CD14-positive monocyte (primary cell): Measurements from ENCODE around the gene SEPTIN5. TPM values are rescaled to one million over a fixed set of nuclear protein-coding genes. Genes with fewer than 3 reads are reported as not detected.

ENCODE experiments used
- DNase-seq, 3 donors: peaks; one replicate each; pipeline ENCODE4 v3.0.0-alpha.2; 2011 to 2022
- H2AFZ ChIP-seq: 2 replicates; pipeline ENCODE4 v1.6.0; 2012; ENCODE audit warnings: mild to moderate bottlenecking, low read depth, low read length, inconsistent platforms; ENCODE audit not compliant: insufficient read depth, poor library complexity, severe bottlenecking
- H3K27ac ChIP-seq, 2 donors: 1 replicate in 1 of 2; 2 replicates in 1 of 2; pipeline ENCODE4 v1.5.1; 2012 to 2013; ENCODE audit warnings: low read length in 2 of 2, control low read depth in 1 of 2, inconsistent platforms in 1 of 2, low read depth in 1 of 2, mild to moderate bottlenecking in 1 of 2
- H3K27me3 ChIP-seq, 2 donors: one replicate each; pipeline versions ENCODE4 v1.6.0 to v1.6.1; 2011 to 2013; ENCODE audit warnings: low read length in 2 of 2; ENCODE audit not compliant: control insufficient read depth in 2 of 2, insufficient read depth in 2 of 2
- H3K36me3 ChIP-seq, 2 donors: replicated peaks in 1 of 2; 1 replicate in 1 of 2; 2 replicates in 1 of 2; pipeline versions ENCODE4 v1.5.1 to v1.6.1; 2012 to 2013; ENCODE audit warnings: low read length in 2 of 2, control low read depth in 1 of 2, inconsistent platforms in 1 of 2, mild to moderate bottlenecking in 1 of 2; ENCODE audit not compliant: insufficient read depth in 2 of 2, control insufficient read depth in 1 of 2
- H3K4me1 ChIP-seq, 2 donors: 1 replicate in 1 of 2; 2 replicates in 1 of 2; pipeline versions ENCODE4 v1.5.1 to v1.6.1; 2012 to 2013; ENCODE audit warnings: low read length in 2 of 2, control low read depth in 1 of 2, inconsistent platforms in 1 of 2, mild to moderate bottlenecking in 1 of 2, moderate library complexity in 1 of 2; ENCODE audit not compliant: insufficient read depth in 2 of 2, control insufficient read depth in 1 of 2
- H3K4me2 ChIP-seq: replicated peaks from 2 replicates; pipeline ENCODE3; 2012; ENCODE audit warnings: low read length, moderate library complexity, mild to moderate bottlenecking; ENCODE audit not compliant: poor library complexity, severe bottlenecking; ENCODE audit errors: extremely low read depth
- H3K4me3 ChIP-seq, 3 experiments: fragments of 200-600 bp in 1 of 3; sonication (generic) in 1 of 3; replicated peaks in 1 of 3; 1 replicate in 2 of 3; 2 replicates in 1 of 3; pipeline ENCODE4 v1.5.1; 2011 to 2013; ENCODE audit warnings: low read length in 3 of 3, mild to moderate bottlenecking in 3 of 3, control low read depth in 2 of 3, low read depth in 2 of 3, inconsistent platforms in 1 of 3, moderate library complexity in 1 of 3
- H3K79me2 ChIP-seq: 2 replicates; pipeline ENCODE4 v1.6.0; 2012; ENCODE audit warnings: mild to moderate bottlenecking, control low read depth, inconsistent platforms, low read length, moderate library complexity; ENCODE audit not compliant: insufficient read depth
- H3K9ac ChIP-seq: 2 replicates; pipeline ENCODE4 v1.6.0; 2017; ENCODE audit warnings: low read length, mild to moderate bottlenecking; ENCODE audit not compliant: insufficient read depth, poor library complexity, severe bottlenecking
- H3K9me3 ChIP-seq, 2 donors: replicated peaks in 1 of 2; 1 replicate in 1 of 2; 2 replicates in 1 of 2; pipeline versions ENCODE4 v1.5.1 to v1.6.1; 2012 to 2013; ENCODE audit warnings: low read length in 2 of 2, control low read depth in 1 of 2; ENCODE audit not compliant: control insufficient read depth in 1 of 2, insufficient read depth in 1 of 2
- H4K20me1 ChIP-seq: 2 replicates; pipeline ENCODE4 v1.6.0; 2012; ENCODE audit warnings: mild to moderate bottlenecking, low read length, control low read depth, moderate library complexity; ENCODE audit not compliant: insufficient read depth
- H3K27ac Mint-ChIP-seq, 7 donors: one replicate each; pipeline ENCODE4 v1.8.0; 2020; ENCODE audit warnings: mild to moderate bottlenecking in 7 of 7, mixed read lengths in 7 of 7, moderate library complexity in 6 of 7, inconsistent platforms in 2 of 7
- H3K27me3 Mint-ChIP-seq, 3 donors: one replicate each; pipeline ENCODE4 v1.8.0; 2021 to 2022; ENCODE audit warnings: low read depth in 3 of 3, mild to moderate bottlenecking in 3 of 3, mixed read lengths in 3 of 3, moderate library complexity in 3 of 3, inconsistent platforms in 1 of 3
- H3K36me3 Mint-ChIP-seq, 2 donors: one replicate each; pipeline ENCODE4 v1.8.0; 2020; ENCODE audit warnings: mixed read lengths in 2 of 2, inconsistent platforms in 1 of 2, mild to moderate bottlenecking in 1 of 2
- H3K4me1 Mint-ChIP-seq: one replicate; pipeline ENCODE4 v1.8.0; 2020; ENCODE audit warnings: mild to moderate bottlenecking, mixed read lengths
- H3K4me3 Mint-ChIP-seq, 2 donors: one replicate each; pipeline ENCODE4 v1.8.0; 2020; ENCODE audit warnings: mild to moderate bottlenecking in 2 of 2, mixed read lengths in 2 of 2, moderate library complexity in 1 of 2
- H3K9me3 Mint-ChIP-seq, 7 donors: one replicate each; pipeline ENCODE4 v1.8.0; 2020 to 2022; ENCODE audit warnings: mixed read lengths in 7 of 7, mild to moderate bottlenecking in 6 of 7, moderate library complexity in 6 of 7, inconsistent platforms in 2 of 7
- CTCF ChIP-seq: fragments of 200-600 bp; IDR thresholded peaks from one replicate; pipeline ENCODE4 v1.8.0; 2022; ENCODE audit warnings: antibody characterized with exemption, mild to moderate bottlenecking
- WGBS: methylation state at CpG from one replicate; pipeline ENCODE4 v1.1.5; 2013; ENCODE audit warnings: missing lambda C conversion rate; ENCODE audit not compliant: insufficient coverage; 5-methylcytosine and 5-hydroxymethylcytosine counted together
- intact Hi-C, 2 donors: fragments of 100-400 bp; cut with micrococcal nuclease; formaldehyde crosslinking; loops; one replicate each; pipeline versions ENCODE4 v1.15.0 to v1.15.1; 2023
- polyA plus RNA-seq, 3 donors: library from polyadenylated mRNA; depleted of rRNA in 1 of 3; unstranded in 2 of 3; stranded (reverse) in 1 of 3; fragments of 300-500 nt in 2 of 3; fragments of >200 nt in 1 of 3; fragmentation: Illumina TruSeq in 2 of 3; gene quantifications; 1 replicate in 2 of 3; 2 replicates in 1 of 3; pipeline ENCODE4 v1.2.3, GENCODE V29; 2012 to 2021

The SEPTIN5 gene
- polyA plus RNA-seq, 3 donors: 0.50 to 0.64 TPM; not detected in 1

- intact Hi-C loops: no loop called here
- Mint-ChIP-seq H3K4me1 (peaks cover 8% of the 10 kb centered on the region), H3K27ac (no peak overlapping the region), H3K36me3 (no peaks in the 10 kb centered on the region), H3K4me3 (no peak overlapping the region), H3K27me3 (peaks cover 0 to 5% (median 1%) of the 10 kb centered on the region in 3 donors), H3K9me3 (no peaks in the 10 kb centered on the region)
- Histone ChIP-seq H3K9ac (no peak overlapping the region), H3K27me3 (no peaks in the 10 kb centered on the region), H3K4me3 (no peak overlapping the region), H3K4me1 (peaks cover 0 to 7% of the 10 kb centered on the region in 2 donors), H3K36me3 (no peaks in the 10 kb centered on the region), H3K4me2 (no peak overlapping the region), H2AFZ (no peak overlapping the region), H3K27ac (no peak overlapping the region), H3K9me3 (no peaks in the 10 kb centered on the region), H4K20me1 (no peaks in the 10 kb centered on the region), H3K79me2 (no peaks in the 10 kb centered on the region)
- no peak for DNase-seq
- TF ChIP-seq CTCF: no peak
- WGBS: 94% methylated on average over 22 of the region's 24 CpGs
These were observed 6.7 kb upstream of the SEPTIN5 start for GRCh38 chr22:19707347-19708290.

- no peak overlapping the region for H3K4me2 ChIP-seq
- no peak for TF ChIP-seq CTCF
These were observed 5.8 kb upstream of the SEPTIN5 start for GRCh38 chr22:19708321-19709011.

More at GRCh38 chr22:19708321-19709011, 5.8 kb upstream of the SEPTIN5 start:
- H3K4me3 ChIP-seq: no peak overlapping the region
- no peak overlapping the region for H3K27ac ChIP-seq
- peaks cover 0 to 6% of the 10 kb centered on the region in 2 donors for H3K27me3 ChIP-seq
- WGBS: 91% methylated on average over 20 of the region's 20 CpGs
- intact Hi-C loops: no loop called here
- no peak overlapping the region for H3K27ac Mint-ChIP-seq
- no peaks in the 10 kb centered on the region for H3K9me3 ChIP-seq
- H3K79me2 ChIP-seq: no peaks in the 10 kb centered on the region
- H3K9me3 Mint-ChIP-seq: peaks cover 0 to under 1% (median 0%) of the 10 kb centered on the region in 7 donors
- H3K27me3 Mint-ChIP-seq: peaks cover 7 to 14% (median 7%) of the 10 kb centered on the region in 3 donors
- no peak for DNase-seq
- no peaks in the 10 kb centered on the region for H3K36me3 ChIP-seq
- H3K36me3 Mint-ChIP-seq: no peaks in the 10 kb centered on the region
- peaks cover 0 to 7% of the 10 kb centered on the region in 2 donors for H3K4me1 ChIP-seq
- H3K4me3 Mint-ChIP-seq: no peak overlapping the region
- H2AFZ ChIP-seq: no peak overlapping the region
- H3K9ac ChIP-seq: no peak overlapping the region
- no peaks in the 10 kb centered on the region for H4K20me1 ChIP-seq
- peaks cover 8% of the 10 kb centered on the region for H3K4me1 Mint-ChIP-seq
